K562 (cell line): ENCODE results near the gene ZNF646. TPM values are rescaled to one million over a fixed set of nuclear protein-coding genes. Genes with fewer than 3 reads are reported as not detected.

Experiments
- CREM ChIP-seq: IDR thresholded peaks from 2 replicates; pipeline ENCODE4 v1.6.1; 2014; ENCODE audit warnings: antibody characterized with exemption, low read depth
- E2F8 ChIP-seq: fragments of 450-650 bp; IDR thresholded peaks from 2 replicates; pipeline ENCODE4 v1.7.1; 2018; ENCODE audit warnings: mild to moderate bottlenecking, low read depth; ENCODE audit not compliant: partially characterized antibody
- EP300 ChIP-seq: IDR thresholded peaks from 2 replicates; pipeline ENCODE4 v1.6.1; 2012; ENCODE audit warnings: low read length, improper control_type of control experiment
- GTF2E2 ChIP-seq: fragments of 200-800 bp; sonication (Bioruptor generic); IDR thresholded peaks from 2 replicates; pipeline ENCODE4 v1.6.1; 2016; ENCODE audit warnings: missing genetic modification characterization, missing compliant biosample characterization
- PHF8 ChIP-seq: fragments of 200-600 bp; sonication (generic); IDR thresholded peaks from 2 replicates; pipeline ENCODE4 v1.6.1; 2012; ENCODE audit warnings: mixed run types, mild to moderate bottlenecking, inconsistent platforms, low read length, moderate library complexity, borderline replicate concordance
- POLR2A ChIP-seq: fragments of 450-650 bp; conservative IDR thresholded peaks from 2 replicates; pipeline ENCODE4 v1.6.1; 2016
- YY1 ChIP-seq, 3 experiments: IDR thresholded peaks; 2 replicates each; pipeline ENCODE4 v1.6.1; 2011; ENCODE audit warnings: low read length in 2 of 3, mild to moderate bottlenecking in 2 of 3, moderate library complexity in 2 of 3, borderline replicate concordance in 1 of 3, control low read depth in 1 of 3, low read depth in 1 of 3; ENCODE audit not compliant: insufficient read depth in 3 of 3, insufficient replicate concordance in 2 of 3, control insufficient read depth in 1 of 3, insufficient read length in 1 of 3; ENCODE audit errors: extremely low read depth in 1 of 3
- ZBTB26 ChIP-seq: fragments of 450-650 bp; formaldehyde crosslinking; IDR thresholded peaks from 2 replicates; pipeline ENCODE4 v1.4.0; 2022; ENCODE audit warnings: missing genetic modification characterization
- ZNF239 ChIP-seq: fragments of 250-450 bp; sonication (Bioruptor Pico); IDR thresholded peaks from 2 replicates; pipeline ENCODE4 v1.4.0; 2020; ENCODE audit warnings: mild to moderate bottlenecking
- polyA plus RNA-seq, 8 experiments: library from polyadenylated mRNA; depleted of rRNA in 4 of 8; stranded (reverse) in 5 of 8; unstranded in 3 of 8; fragments of >200 nt; fragmentation: Nextera tagmentation in 2 of 8; fragmentation: Illumina TruSeq in 1 of 8; extraction: Ambion mirVana in 2 of 8; extraction: Trizol in 1 of 8; gene quantifications; 2 replicates each; pipeline versions ENCODE4 v1.2.1 to v1.2.3, GENCODE V29; 2011 to 2014; ENCODE audit warnings: inconsistent platforms in 1 of 8, missing spikeins in 1 of 8
- total RNA-seq, 7 experiments: library from RNA; depleted of rRNA in 6 of 7; stranded (reverse); fragments of >200 nt in 6 of 7; fragmentation: Illumina TruSeq in 2 of 7; extraction: Trizol in 2 of 7; gene quantifications; 2 replicates each; pipeline versions ENCODE4 v1.2.1 to v1.2.3, GENCODE V29; 2011 to 2021; ENCODE audit warnings: low replicate concordance in 1 of 7
- TF ChIP-seq, protein P1 (sequence below): fragments of 450-650 bp; IDR thresholded peaks from 2 replicates; pipeline ENCODE4 v1.6.1; 2014; ENCODE audit warnings: low read depth, mild to moderate bottlenecking, moderate library complexity, borderline replicate concordance

The ZNF646 gene
- total and polyA plus RNA-seq, 9 of the 15 experiments (the other 6 are each of a cell fraction or from before 2014, with no cell fraction given) = 0.08 to 20.6 (median 8.0) TPM

- TF ChIP-seq ZBTB26 (CRISPR knock-in tag) = 0 out of 2 replicates have a peak, but pooled peaks have one; percentile 5
- peak; percentile 99 for TF ChIP-seq CREM
- TF ChIP-seq E2F8 = peak; percentile 81
- TF ChIP-seq, protein P1, sequence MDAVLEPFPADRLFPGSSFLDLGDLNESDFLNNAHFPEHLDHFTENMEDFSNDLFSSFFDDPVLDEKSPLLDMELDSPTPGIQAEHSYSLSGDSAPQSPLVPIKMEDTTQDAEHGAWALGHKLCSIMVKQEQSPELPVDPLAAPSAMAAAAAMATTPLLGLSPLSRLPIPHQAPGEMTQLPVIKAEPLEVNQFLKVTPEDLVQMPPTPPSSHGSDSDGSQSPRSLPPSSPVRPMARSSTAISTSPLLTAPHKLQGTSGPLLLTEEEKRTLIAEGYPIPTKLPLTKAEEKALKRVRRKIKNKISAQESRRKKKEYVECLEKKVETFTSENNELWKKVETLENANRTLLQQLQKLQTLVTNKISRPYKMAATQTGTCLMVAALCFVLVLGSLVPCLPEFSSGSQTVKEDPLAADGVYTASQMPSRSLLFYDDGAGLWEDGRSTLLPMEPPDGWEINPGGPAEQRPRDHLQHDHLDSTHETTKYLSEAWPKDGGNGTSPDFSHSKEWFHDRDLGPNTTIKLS = no peak
- TF ChIP-seq ZNF239 (CRISPR knock-in tag) = no peak
- peak; percentile 75 to 97 (median 93) for TF ChIP-seq YY1 (IDR thresholded peaks at IDR 0.05; ENCODE audit: borderline replicate concordance in 1 of 3, control insufficient read depth in 1 of 3, extremely low read depth in 1 of 3, insufficient read depth in 3 of 3, insufficient read length in 1 of 3, insufficient replicate concordance in 2 of 3, low read depth in 1 of 3, low read length in 2 of 3)
- peak; percentile 95 for TF ChIP-seq POLR2A
- peak; percentile 74; the same call in 1 of the 2 replicates for TF ChIP-seq GTF2E2
- peak; percentile 80; the same call in 1 of the 2 replicates for TF ChIP-seq PHF8
- peak; percentile 50 for TF ChIP-seq EP300
Measured at GRCh38 chr16:31117384-31118222, 43.4 kb downstream of the ZNF646 start, which contains the start of gene KAT8 (continued).
